Neutrophil (primary cell): ENCODE measurements around the gene C19orf67.

Experiments used
- H3K27ac ChIP-seq: fragments of 200-600 bp; sonication (generic); 2 replicates; pipeline ENCODE4 v1.5.1; 2016; ENCODE audit warnings: mild to moderate bottlenecking, moderate library complexity
- H3K27me3 ChIP-seq: fragments of 200-600 bp; sonication (generic); 2 replicates; pipeline ENCODE4 v1.6.0; 2016; ENCODE audit warnings: mild to moderate bottlenecking
- H3K36me3 ChIP-seq: fragments of 200-600 bp; sonication (generic); 2 replicates; pipeline ENCODE4 v1.5.1; 2017
- H3K4me1 ChIP-seq, 2 experiments: fragments of 200-600 bp in 1 of 2; sonication (generic) in 1 of 2; 1 replicate in 1 of 2; 2 replicates in 1 of 2; pipeline versions ENCODE4 v1.5.1 to v1.6.1; 2013 to 2016; ENCODE audit warnings: low read depth in 1 of 2, low read length in 1 of 2, mild to moderate bottlenecking in 1 of 2, moderate library complexity in 1 of 2; ENCODE audit not compliant: control insufficient read depth in 1 of 2, insufficient read depth in 1 of 2
- H3K4me3 ChIP-seq, 2 experiments: fragments of 200-600 bp in 1 of 2; sonication (generic) in 1 of 2; 1 replicate in 1 of 2; 2 replicates in 1 of 2; pipeline ENCODE4 v1.5.1; 2013 to 2016; ENCODE audit warnings: low read depth in 1 of 2, low read length in 1 of 2, mild to moderate bottlenecking in 1 of 2, moderate library complexity in 1 of 2
- H3K9me3 ChIP-seq: fragments of 200-600 bp; sonication (generic); 2 replicates; pipeline ENCODE4 v1.5.1; 2016
- TF ChIP-seq, protein P1 (sequence below): fragments of 200-600 bp; sonication (generic); IDR thresholded peaks from 2 replicates; pipeline ENCODE4 v1.5.1; 2016; ENCODE audit warnings: antibody characterized with exemption

C19orf67 gene

DNA sequence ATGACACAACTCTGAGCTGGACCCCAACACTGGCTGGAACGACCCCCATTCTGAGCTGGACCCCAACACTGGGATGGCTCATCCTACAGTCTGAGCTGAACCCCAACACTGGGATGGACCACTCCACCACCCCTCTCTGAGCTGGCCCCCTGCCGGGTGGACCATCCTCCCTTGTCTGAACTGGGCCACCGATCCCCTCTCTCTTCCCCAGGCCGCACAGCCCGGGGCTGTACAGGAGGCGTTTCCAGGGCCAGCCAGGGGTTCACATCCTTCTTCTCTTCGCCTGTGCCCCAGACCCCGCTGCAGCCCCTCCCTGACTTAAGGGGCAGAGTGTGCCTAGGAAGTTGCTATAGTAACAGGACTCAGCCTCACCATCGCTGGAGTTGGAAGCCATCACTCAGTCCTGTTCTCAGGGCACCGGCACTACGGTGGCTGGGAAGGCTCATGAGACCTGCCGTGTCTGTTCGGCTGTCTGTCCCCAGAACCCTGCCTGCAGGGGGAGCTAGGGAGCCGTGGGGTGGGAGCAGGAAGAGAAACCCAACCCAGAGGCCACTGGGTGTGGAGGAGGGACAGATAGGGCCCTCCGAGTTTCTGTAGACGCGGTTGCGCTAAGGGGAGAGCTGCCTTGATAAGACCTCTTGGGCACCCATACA, 28.3 kb upstream of the C19orf67 start:
- Histone ChIP-seq H3K27me3 (no peaks in the 10 kb centered on the region), H3K4me3 (peak overlapping the region; percentile 76 to 89), H3K4me1 (peaks cover 56 to 63% of the 10 kb centered on the region in 2 experiments), H3K36me3 (peaks cover 18% of the 10 kb centered on the region), H3K9me3 (no peaks in the 10 kb centered on the region), H3K27ac (peak overlapping the region; percentile 97)
- TF ChIP-seq, protein P1, sequence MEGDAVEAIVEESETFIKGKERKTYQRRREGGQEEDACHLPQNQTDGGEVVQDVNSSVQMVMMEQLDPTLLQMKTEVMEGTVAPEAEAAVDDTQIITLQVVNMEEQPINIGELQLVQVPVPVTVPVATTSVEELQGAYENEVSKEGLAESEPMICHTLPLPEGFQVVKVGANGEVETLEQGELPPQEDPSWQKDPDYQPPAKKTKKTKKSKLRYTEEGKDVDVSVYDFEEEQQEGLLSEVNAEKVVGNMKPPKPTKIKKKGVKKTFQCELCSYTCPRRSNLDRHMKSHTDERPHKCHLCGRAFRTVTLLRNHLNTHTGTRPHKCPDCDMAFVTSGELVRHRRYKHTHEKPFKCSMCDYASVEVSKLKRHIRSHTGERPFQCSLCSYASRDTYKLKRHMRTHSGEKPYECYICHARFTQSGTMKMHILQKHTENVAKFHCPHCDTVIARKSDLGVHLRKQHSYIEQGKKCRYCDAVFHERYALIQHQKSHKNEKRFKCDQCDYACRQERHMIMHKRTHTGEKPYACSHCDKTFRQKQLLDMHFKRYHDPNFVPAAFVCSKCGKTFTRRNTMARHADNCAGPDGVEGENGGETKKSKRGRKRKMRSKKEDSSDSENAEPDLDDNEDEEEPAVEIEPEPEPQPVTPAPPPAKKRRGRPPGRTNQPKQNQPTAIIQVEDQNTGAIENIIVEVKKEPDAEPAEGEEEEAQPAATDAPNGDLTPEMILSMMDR, result peak; percentile 57

DNA sequence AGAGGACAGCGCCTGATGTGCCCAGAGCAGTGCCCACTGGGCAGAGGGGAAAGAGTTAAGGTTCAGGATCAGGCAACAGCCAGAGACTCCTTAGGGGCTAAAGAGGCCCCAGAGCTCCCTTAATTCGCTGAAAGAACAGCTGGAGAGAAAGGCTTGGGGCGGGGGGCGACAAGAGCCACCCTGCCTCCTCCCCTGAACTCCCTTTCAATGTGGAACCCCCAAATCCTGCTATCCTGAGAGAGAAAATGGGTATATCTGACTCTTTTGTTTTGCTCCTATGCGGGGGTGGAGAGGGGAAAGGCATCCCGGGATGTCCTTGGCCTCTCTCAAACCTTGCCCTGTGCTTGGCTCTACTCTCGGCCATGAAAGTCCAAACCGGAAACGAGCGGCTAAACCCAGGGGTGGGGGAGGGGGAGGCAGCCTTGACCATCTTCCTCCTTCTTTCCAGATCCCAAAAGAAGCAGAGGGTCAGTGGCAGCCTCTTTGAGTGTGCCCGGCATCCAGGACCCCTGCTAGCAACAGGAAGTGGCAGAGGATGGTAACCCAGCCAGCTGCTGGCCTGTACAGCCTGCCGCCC, 27.3 kb upstream of the C19orf67 start:
- TF ChIP-seq, protein P1, result no peak
- Histone ChIP-seq H3K27me3 (no peaks in the 10 kb centered on the region), H3K36me3 (peaks cover 24% of the 10 kb centered on the region), H3K4me1 (peaks cover 48 to 56% of the 10 kb centered on the region in 2 experiments), H3K27ac (peak overlapping the region; percentile 97), H3K4me3 (peak overlapping the region in 1 of 2 experiments; percentile 17), H3K9me3 (no peaks in the 10 kb centered on the region)

DNA sequence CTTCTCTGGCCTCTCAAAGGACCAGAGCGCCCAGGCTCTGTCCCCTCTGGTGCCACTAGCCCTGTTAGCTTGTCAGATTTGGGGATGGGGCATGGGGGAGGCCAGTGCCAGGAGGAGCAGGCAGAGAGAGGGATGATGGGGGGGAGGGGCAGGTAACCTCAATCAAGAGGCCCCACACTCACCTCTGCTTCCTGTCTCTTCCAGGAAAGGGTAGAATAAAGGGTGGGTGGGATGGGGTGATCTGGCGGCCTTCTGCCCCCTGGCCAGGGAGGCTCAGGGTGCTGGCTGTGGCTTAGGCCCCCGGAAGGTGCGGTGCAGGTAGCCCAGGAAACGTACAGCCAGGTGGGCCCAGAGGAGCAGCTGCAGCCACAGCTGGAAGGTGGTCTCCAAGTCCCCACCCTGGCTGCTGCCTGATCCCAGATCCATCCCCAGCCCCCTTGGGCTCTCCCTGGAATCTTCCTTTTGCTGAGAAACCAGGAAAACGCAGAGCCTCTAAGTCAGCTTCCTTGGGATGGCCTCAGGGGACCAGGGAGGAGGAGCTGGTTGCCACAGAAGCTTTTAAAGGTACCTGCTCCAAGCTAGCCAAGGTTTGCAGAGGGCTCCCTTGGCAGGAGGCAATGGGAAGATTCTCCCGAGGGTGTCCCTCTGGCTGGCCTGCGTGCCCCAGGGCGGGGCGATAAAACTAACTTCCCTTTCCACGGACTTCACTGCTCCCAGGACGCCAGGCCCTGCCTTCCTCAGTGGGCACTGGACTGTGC, 26.6 kb upstream of the C19orf67 start:
- no peak overlapping the region for H3K4me3 ChIP-seq
- H3K27me3 ChIP-seq, result no peaks in the 10 kb centered on the region
- H3K4me1 ChIP-seq, result peaks cover 48 to 56% of the 10 kb centered on the region in 2 experiments
- no peaks in the 10 kb centered on the region for H3K9me3 ChIP-seq
- peaks cover 31% of the 10 kb centered on the region for H3K36me3 ChIP-seq
- TF ChIP-seq, protein P1, result no peak
- H3K27ac ChIP-seq, result peak overlapping the region; percentile 97

DNA sequence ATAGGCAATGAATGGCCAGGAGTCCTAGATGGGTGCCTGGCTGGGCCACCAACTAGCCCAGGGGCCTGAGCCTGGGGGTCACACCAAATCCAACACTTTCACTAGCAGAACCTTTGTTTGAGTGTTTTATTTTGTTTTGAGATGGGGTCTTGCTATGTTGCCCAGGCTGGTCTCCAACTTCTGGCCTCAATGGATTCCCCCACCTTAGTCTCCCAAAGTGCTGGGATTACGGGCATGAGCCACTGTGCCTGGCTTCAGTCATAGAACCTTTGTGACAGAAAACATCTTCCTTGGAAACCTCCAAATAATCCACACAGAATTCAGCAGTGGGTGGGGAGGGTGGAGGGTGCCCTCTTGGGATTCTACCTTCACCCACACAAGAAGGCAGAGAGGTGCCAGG, 25.9 kb upstream of the C19orf67 start:
- Histone ChIP-seq H3K27ac (peak overlapping the region; percentile 8), H3K9me3 (no peaks in the 10 kb centered on the region), H3K36me3 (peaks cover 38% of the 10 kb centered on the region), H3K4me1 (peaks cover 43 to 53% of the 10 kb centered on the region in 2 experiments), H3K27me3 (no peaks in the 10 kb centered on the region), H3K4me3 (no peak overlapping the region)
- TF ChIP-seq, protein P1, result no peak

DNA sequence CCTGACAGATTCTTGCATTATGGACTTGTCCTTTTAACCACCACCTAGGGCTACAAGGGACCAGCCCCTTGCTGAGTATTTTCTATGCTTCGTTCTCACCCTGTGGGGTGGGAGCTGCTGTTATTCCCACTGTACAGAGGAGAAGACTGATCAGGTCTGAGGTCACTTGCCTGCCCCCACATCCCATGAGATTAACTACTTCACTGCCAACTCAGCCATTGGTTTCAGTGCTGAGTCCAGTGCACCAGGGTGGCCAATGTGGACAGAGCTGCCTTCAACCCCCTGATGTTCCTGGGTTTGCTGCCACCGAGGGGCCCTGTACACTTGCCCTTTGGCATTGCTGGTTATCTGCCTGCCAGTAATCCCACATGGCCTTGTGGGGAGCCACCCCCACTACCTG, 25.1 kb upstream of the C19orf67 start:
- H3K36me3 ChIP-seq, result peaks cover 46% of the 10 kb centered on the region
- peaks cover 35 to 45% of the 10 kb centered on the region in 2 experiments for H3K4me1 ChIP-seq
- H3K4me3 ChIP-seq, result no peak overlapping the region
- TF ChIP-seq, protein P1, result no peak
- no peaks in the 10 kb centered on the region for H3K9me3 ChIP-seq
- H3K27ac ChIP-seq, result peak overlapping the region; percentile 38
- H3K27me3 ChIP-seq, result no peaks in the 10 kb centered on the region
